Left kidney (tissue), 2 donors: ENCODE results near the gene SNRNP200. TPM values are rescaled to one million over a fixed set of nuclear protein-coding genes. Genes with fewer than 3 reads are reported as not detected.

Experiments
- DNase-seq: peaks from one replicate; pipeline ENCODE4 v3.0.0-alpha.2; 2013
- polyA plus RNA-seq: library from polyadenylated mRNA; unstranded; fragments of 120-200 nt; gene quantifications from one replicate; pipeline ENCODE4 v1.2.1, GENCODE V29; 2013; ENCODE audit not compliant: insufficient read length

SNRNP200 gene
- polyA plus RNA-seq, 1 donor: 214 TPM

GRCh38 chr2:96252526-96252925, 52.8 kb downstream of the SNRNP200 start:
- no peak for DNase-seq

GRCh38 chr2:96251721-96252292, 53.5 kb downstream of the SNRNP200 start:
- DNase-seq: peak; percentile 82

GRCh38 chr2:96250188-96250587, 55.2 kb downstream of the SNRNP200 start:
- DNase-seq: no peak

GRCh38 chr2:96249654-96250053, 55.7 kb downstream of the SNRNP200 start:
- DNase-seq: no peak

GRCh38 chr2:96248624-96249023, 56.7 kb downstream of the SNRNP200 start:
- DNase-seq: no peak

GRCh38 chr2:96247896-96248295, 57.5 kb downstream of the SNRNP200 start:
- no peak for DNase-seq

- no peak for DNase-seq
Measured at GRCh38 chr2:96247009-96247408, 58.3 kb downstream of the SNRNP200 start.

- no peak for DNase-seq
Measured at GRCh38 chr2:96245609-96246390, 59.5 kb downstream of the SNRNP200 start.

GRCh38 chr2:96243843-96244242, 61.5 kb downstream of the SNRNP200 start:
- no peak for DNase-seq

- DNase-seq: no peak
Measured at GRCh38 chr2:96241900-96242611, 63.3 kb downstream of the SNRNP200 start.

GRCh38 chr2:96241227-96241626, 64.1 kb downstream of the SNRNP200 start:
- DNase-seq: no peak

- no peak for DNase-seq
Measured at GRCh38 chr2:96240341-96241038, 64.9 kb downstream of the SNRNP200 start.

- DNase-seq: no peak
Measured at GRCh38 chr2:96239745-96240264, 65.5 kb downstream of the SNRNP200 start.

GRCh38 chr2:96239091-96239490, 66.3 kb downstream of the SNRNP200 start:
- DNase-seq: no peak

GRCh38 chr2:96238266-96238665, 67.1 kb downstream of the SNRNP200 start:
- no peak for DNase-seq

GRCh38 chr2:96236882-96237281, 68.5 kb downstream of the SNRNP200 start:
- no peak for DNase-seq

GRCh38 chr2:96233880-96234316, 71.4 kb downstream of the SNRNP200 start:
- DNase-seq: no peak

- no peak for DNase-seq
Measured at GRCh38 chr2:96233436-96233835, 71.9 kb downstream of the SNRNP200 start.

- DNase-seq: no peak
Measured at GRCh38 chr2:96231316-96231715, 74.0 kb downstream of the SNRNP200 start.

- no peak for DNase-seq
Measured at GRCh38 chr2:96225016-96225533, 80.3 kb downstream of the SNRNP200 start.
